OCI-LY3 (cell line): Measurements from ENCODE around the gene RBM4B.

ENCODE experiments used
- H2AFZ ChIP-seq: fragments of 200-600, 300-600 bp; shearing (Covaris generic); 2 replicates; pipeline ENCODE4 v1.6.0; 2014; ENCODE audit warnings: antibody characterized with exemption, low read depth, low read length
- H3K27ac ChIP-seq: fragments of 200-600, 300-600 bp; sonication (generic); 2 replicates; pipeline ENCODE4 v1.5.1; 2014; ENCODE audit warnings: mild to moderate bottlenecking, low read length, moderate library complexity, mixed read lengths
- H3K27me3 ChIP-seq: fragments of 200-600, 300-600 bp; sonication (generic); 2 replicates; pipeline ENCODE4 v1.6.1; 2014; ENCODE audit warnings: low read depth, low read length, mixed read lengths
- H3K36me3 ChIP-seq: fragments of 200-600, 300-600 bp; sonication (generic); replicated peaks from 2 replicates; pipeline ENCODE3; 2014; ENCODE audit warnings: low read depth, low read length, mixed read lengths
- H3K4me1 ChIP-seq: fragments of 300-600, 200-600 bp; sonication (generic); 2 replicates; pipeline ENCODE4 v1.6.1; 2014; ENCODE audit warnings: low read length, mixed read lengths
- H3K4me2 ChIP-seq: fragments of 200-600, 300-600 bp; sonication (generic); 2 replicates; pipeline ENCODE4 v1.6.1; 2014; ENCODE audit warnings: low read length, mixed read lengths
- H3K4me3 ChIP-seq: fragments of 300-600, 200-600 bp; sonication (generic); 2 replicates; pipeline ENCODE4 v1.5.1; 2014; ENCODE audit warnings: antibody characterized with exemption, mild to moderate bottlenecking, low read length, moderate library complexity
- H3K79me2 ChIP-seq: fragments of 300-600, 200-600 bp; shearing (Covaris generic); 2 replicates; pipeline ENCODE4 v1.6.1; 2014; ENCODE audit warnings: mild to moderate bottlenecking, low read length, mixed read lengths
- H3K9ac ChIP-seq: fragments of 300-600, 200-600 bp; shearing (Covaris generic); 2 replicates; pipeline ENCODE4 v1.6.0; 2014; ENCODE audit warnings: mild to moderate bottlenecking, low read length, moderate library complexity
- H3K9me3 ChIP-seq: fragments of 200-600, 300-600 bp; shearing (Covaris generic); 2 replicates; pipeline ENCODE4 v1.6.1; 2014; ENCODE audit warnings: low read length, mixed read lengths; ENCODE audit not compliant: insufficient read depth
- H4K20me1 ChIP-seq: fragments of 200-600, 300-600 bp; sonication (generic); 2 replicates; pipeline ENCODE4 v1.6.1; 2016; ENCODE audit warnings: low read length, mixed read lengths; ENCODE audit not compliant: insufficient read depth
- CTCF ChIP-seq: fragments of 200-600, 300-600 bp; sonication (generic); IDR thresholded peaks from 2 replicates; pipeline ENCODE4 v1.5.1; 2014; ENCODE audit warnings: antibody characterized with exemption, low read length, low read depth
- EZH2phosphoT487 ChIP-seq: fragments of 200-600 bp; shearing (Covaris generic); IDR thresholded peaks from 2 replicates; pipeline ENCODE4 v1.6.1; 2018; ENCODE audit warnings: antibody characterized with exemption, mixed run types, low read depth

RBM4B gene

GRCh38 chr11:66697988-66698387 is 20.3 kb upstream of the RBM4B start:
- no peaks in the 10 kb centered on the region for H3K27me3 ChIP-seq

GRCh38 chr11:66696146-66696545 is 18.5 kb upstream of the RBM4B start:
- peaks cover 34% of the 10 kb centered on the region for H3K36me3 ChIP-seq
- no peak overlapping the region for H2AFZ ChIP-seq
- H3K4me2 ChIP-seq = no peak overlapping the region
- H3K4me3 ChIP-seq = no peak overlapping the region
- H3K9me3 ChIP-seq = no peaks in the 10 kb centered on the region
- no peaks in the 10 kb centered on the region for H3K27me3 ChIP-seq
- no peaks in the 10 kb centered on the region for H3K79me2 ChIP-seq
- peaks cover 4% of the 10 kb centered on the region for H3K4me1 ChIP-seq
- no peaks in the 10 kb centered on the region for H4K20me1 ChIP-seq
- H3K27ac ChIP-seq = no peak overlapping the region
- no peak overlapping the region for H3K9ac ChIP-seq
- TF ChIP-seq EZH2phosphoT487 (no peak), CTCF (no peak)

More at GRCh38 chr11:66697988-66698387, 20.3 kb upstream of the RBM4B start:
- Histone ChIP-seq H3K79me2 (no peaks in the 10 kb centered on the region), H3K27ac (no peak overlapping the region), H3K4me3 (no peak overlapping the region), H3K4me1 (peaks cover 4% of the 10 kb centered on the region), H2AFZ (no peak overlapping the region), H4K20me1 (no peaks in the 10 kb centered on the region), H3K9me3 (no peaks in the 10 kb centered on the region), H3K9ac (no peak overlapping the region), H3K36me3 (peaks cover 27% of the 10 kb centered on the region), H3K4me2 (no peak overlapping the region)
- TF ChIP-seq CTCF (no peak), EZH2phosphoT487 (no peak)

- H2AFZ ChIP-seq = 0 out of 2 replicates have a peak overlapping the region, but pooled peaks have one; percentile 42
- no peaks in the 10 kb centered on the region for H3K79me2 ChIP-seq
- TF ChIP-seq CTCF (peak; percentile 99), EZH2phosphoT487 (no peak)
- H3K27me3 ChIP-seq = no peaks in the 10 kb centered on the region
- H3K9me3 ChIP-seq = no peaks in the 10 kb centered on the region
- peaks cover 4% of the 10 kb centered on the region for H3K4me1 ChIP-seq
- peaks cover 38% of the 10 kb centered on the region for H3K36me3 ChIP-seq
- peak overlapping the region; percentile 29; the same call in 1 of the 2 replicates for H3K4me2 ChIP-seq
- no peak overlapping the region for H3K27ac ChIP-seq
- H3K4me3 ChIP-seq = no peak overlapping the region
- H4K20me1 ChIP-seq = no peaks in the 10 kb centered on the region
- H3K9ac ChIP-seq = no peak overlapping the region
These were observed 17.1 kb upstream of the RBM4B start for GRCh38 chr11:66694732-66695207.

- Histone ChIP-seq H3K27me3 (no peaks in the 10 kb centered on the region), H3K4me3 (no peak overlapping the region), H3K79me2 (no peaks in the 10 kb centered on the region), H4K20me1 (no peaks in the 10 kb centered on the region), H3K9ac (no peak overlapping the region), H2AFZ (no peak overlapping the region), H3K36me3 (peaks cover 33% of the 10 kb centered on the region), H3K27ac (no peak overlapping the region), H3K4me2 (no peak overlapping the region), H3K9me3 (no peaks in the 10 kb centered on the region), H3K4me1 (peaks cover 4% of the 10 kb centered on the region)
- TF ChIP-seq EZH2phosphoT487 (no peak), CTCF (no peak)
These were observed 16.3 kb upstream of the RBM4B start for GRCh38 chr11:66694056-66694410.
